NCI-H1694 treated with DMSO at 0.1 percent for 48 hours (cell line): Measurements from ENCODE around the gene BCO1.

Experiments used
- DNase-seq: peaks from one replicate; lab custom pipeline; 2025; lab: John Stamatoyannopoulos, UW

BCO1 gene

DNA sequence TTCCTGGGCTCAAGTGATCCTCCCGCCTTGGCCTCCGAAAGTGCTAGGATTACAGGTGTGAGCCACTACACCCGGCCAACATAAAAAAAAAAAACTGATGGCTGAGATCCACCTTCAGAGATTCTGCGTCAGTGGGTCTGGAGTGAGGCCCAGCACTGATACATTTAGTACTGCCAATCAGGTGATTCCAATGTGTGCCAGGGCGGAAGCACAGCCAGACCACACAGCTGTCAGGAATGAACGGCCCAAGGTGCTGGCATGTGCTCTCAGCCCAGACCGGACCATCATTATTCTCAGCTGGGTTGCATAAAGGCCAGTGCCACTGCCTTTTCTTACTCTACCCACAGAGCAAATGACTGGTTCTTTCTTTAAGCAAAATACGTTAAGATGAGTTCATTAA is 1.2 kb upstream of the BCO1 start:
- no peak for DNase-seq

GRCh38 chr16:81237942-81238295 is 570 bp upstream of the BCO1 start:
- DNase-seq, result no peak

DNA sequence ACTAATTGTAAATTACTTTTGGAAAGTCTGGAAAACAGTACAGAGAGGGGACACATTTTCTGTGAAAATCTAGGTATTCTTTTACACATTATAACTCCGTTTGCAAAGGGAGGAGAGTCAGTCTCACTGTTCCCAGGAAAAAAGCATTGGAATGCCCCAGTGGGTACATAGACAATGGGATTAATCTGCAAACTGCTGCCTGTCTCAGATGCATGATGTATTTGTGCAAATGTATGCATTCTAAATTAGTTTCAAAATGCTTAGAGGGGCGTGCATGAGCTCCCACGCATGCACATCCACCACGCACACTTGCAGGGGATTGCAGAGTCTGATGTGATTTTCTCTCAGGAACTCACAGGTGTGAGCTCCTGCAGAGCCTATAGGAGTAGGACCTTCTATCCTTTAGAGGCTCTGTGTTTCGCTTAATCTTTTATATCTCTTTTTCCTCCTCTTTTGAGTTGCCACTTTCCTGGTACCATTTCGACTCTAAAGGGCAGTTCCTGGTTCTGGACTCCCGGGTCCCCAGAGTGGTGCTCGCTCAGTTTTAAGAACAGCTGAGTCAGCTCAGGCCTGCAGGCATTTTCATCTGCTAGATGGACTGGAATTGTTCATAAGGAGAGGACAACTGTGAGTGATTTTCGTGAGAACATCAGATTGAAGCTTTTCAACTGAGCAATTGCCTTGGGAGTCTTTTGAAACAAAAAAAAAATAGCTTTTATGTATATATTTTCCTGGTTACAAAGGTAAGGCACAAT is 1.1 kb downstream of the BCO1 start:
- DNase-seq, result no peak

DNA sequence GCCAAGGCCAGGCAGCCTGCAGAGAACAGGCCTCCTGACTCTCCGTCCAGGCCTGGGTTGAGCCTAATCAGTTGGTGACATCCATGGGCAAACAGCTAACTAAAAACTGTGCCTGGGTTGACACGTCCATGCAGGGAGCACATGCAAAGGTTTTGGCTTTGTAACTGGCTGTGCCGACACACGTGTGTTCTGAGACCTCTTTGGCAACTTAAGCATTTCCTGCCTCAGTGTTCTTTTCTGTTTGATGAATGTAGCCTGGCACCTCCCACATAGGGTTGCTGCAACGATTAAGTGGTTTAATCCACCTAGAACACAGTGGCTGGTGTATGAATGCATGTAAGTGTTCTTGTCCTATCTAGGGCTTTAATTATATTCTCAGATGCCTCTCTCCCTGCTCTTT is 3.2 kb downstream of the BCO1 start:
- no peak for DNase-seq

DNA sequence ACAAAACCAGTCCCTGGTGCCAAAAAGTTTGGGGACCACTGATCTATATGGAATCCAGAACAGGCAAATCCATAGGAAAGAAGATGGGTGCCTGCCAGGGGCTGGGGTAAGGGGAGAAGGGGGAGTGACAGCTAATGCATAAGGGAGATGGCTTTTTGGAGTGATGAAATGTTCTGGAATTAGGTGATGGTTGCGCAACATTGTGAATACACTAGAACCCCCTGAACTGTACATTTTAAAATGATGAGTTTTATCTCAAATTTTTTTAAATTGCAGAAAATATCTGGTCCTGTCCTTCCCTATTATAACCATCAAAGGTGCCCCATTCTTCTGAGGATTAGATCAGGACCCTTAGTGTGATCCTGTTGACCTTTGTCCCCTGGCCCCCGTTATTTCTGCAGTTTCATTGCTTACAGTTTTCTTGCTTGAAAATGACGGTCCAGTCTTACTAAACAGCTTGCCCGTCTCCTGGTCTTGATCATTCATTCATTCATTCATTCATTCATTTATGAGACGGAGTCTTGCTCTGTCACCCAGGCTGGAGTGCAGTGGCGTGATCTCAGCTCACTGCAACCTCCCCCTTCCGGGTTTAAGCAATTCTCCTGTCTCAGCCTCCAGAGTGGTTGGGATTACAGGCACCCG is 4.6 kb downstream of the BCO1 start:
- DNase-seq, result no peak

DNA sequence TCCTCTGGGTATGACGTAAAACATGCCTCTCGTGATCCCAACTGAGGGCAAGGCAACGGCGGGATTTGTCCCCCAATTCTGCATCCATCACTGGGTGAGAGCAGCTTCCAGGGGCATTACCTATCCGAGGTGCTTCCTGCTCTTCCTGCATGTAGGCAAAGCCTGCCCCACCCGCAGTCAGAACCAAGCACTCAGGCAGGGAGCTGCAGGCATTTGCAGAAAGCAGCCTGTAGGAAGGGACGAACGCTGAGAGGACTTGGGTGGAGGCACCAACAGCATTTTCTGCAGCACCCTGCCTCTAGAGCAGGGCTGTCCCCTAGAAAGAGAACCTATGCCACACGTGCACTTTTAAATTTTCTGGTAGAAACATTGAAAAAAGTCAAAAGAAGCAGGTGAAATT is 5.5 kb downstream of the BCO1 start:
- no peak for DNase-seq

- DNase-seq, result no peak
Measured at GRCh38 chr16:81251871-81252270, 13.4 kb downstream of the BCO1 start.

GRCh38 chr16:81253141-81253540 is 14.7 kb downstream of the BCO1 start:
- no peak for DNase-seq

- DNase-seq, result no peak
Measured at GRCh38 chr16:81254922-81255526, 16.5 kb downstream of the BCO1 start.

GRCh38 chr16:81259916-81260315 is 21.4 kb downstream of the BCO1 start:
- DNase-seq, result no peak

- no peak for DNase-seq
Measured at GRCh38 chr16:81261049-81261648, 22.7 kb downstream of the BCO1 start.

- DNase-seq, result no peak
Measured at GRCh38 chr16:81263470-81264220, 25.2 kb downstream of the BCO1 start.

DNA sequence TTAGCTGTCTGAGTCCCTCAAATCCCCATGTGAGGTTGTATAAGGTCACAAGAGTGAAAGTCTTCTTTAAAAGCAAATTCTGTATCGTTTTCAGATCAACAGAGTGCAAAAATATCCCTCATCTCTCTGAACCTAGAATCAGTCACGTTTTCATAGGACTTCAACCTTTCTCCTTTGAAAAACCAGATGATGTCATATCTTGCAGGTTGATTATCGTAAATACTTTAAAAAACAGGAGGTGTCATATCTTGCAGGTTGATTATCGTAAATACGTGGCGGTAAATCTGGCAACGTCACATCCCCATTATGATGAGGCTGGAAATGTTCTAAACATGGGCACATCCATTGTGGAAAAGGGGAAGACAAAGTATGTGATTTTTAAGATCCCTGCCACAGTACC is 25.9 kb downstream of the BCO1 start:
- DNase-seq, result no peak

GRCh38 chr16:81265052-81265451 is 26.6 kb downstream of the BCO1 start:
- DNase-seq, result no peak

DNA sequence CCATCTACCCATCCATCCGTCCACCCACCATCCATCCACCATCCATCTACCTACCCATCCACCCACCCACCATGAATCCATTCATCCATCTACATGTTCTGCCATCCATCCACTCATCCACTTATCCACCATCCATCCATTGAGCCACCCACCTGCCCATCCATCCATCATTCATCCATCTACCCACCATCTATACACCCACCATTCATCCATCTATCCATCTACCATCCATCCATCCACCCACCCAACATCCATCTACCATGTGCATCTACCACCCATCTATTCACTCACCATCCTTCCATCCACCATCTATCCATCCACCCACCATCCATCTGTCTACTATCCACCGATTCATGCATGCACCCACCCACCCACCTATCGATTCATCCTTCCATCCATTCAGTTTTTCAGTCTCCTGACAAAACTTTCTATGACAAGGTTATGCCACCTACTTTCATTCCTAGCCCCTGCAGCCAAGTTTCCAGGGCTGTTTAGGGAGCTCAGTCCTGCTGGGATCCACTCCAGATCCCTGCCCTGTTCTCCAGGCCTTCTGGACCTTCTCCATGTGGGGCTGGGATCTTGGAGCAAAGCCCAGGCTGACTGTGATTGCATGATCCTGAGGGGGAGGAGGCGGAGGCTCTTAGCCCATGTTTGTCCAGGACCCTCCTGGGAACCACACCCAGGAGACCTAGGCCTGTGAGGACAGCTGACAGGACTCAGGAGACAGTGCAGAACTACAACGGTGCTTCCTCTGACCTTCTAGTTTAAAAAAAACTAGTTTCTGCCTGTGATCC is 27.4 kb downstream of the BCO1 start:
- no peak for DNase-seq

DNA sequence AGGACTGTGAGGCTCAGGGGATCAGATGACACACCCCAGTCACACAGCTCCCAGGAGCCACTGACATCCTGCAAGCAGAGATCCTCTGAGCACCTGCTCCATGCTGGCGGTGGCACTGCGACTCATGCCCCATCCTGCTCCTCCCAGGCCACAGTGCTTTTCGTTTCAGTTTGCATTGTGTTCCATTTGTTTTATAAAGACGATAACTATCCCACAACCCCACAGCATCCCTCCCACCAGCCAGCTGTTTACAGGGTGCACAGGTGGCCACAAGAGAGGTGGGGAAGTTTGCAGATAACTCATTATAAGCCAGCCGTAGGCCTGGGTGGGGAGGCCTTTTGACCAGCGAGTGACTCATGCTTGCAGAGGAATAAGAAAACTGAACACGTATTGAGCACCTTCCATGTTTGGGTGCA is 28.2 kb downstream of the BCO1 start:
- no peak for DNase-seq

DNA sequence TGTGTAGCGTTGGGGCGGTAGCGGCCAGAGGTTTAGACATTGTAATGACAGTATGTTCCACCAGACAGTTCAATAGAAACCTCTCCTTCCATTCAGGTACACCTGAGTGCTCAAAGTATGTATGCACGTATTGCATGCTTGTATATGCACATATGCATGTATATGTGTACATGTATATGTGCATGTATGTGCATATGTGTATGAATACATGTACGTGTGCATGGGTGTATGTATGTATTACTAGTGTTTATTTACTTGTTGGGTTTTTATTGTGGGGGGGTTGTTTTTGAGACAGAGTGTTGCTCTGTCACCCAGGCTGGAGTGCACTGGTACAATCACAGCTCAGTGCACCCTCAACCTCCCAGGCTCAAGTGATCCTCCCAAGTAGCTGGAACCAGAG is 30.0 kb downstream of the BCO1 start:
- no peak for DNase-seq

DNA sequence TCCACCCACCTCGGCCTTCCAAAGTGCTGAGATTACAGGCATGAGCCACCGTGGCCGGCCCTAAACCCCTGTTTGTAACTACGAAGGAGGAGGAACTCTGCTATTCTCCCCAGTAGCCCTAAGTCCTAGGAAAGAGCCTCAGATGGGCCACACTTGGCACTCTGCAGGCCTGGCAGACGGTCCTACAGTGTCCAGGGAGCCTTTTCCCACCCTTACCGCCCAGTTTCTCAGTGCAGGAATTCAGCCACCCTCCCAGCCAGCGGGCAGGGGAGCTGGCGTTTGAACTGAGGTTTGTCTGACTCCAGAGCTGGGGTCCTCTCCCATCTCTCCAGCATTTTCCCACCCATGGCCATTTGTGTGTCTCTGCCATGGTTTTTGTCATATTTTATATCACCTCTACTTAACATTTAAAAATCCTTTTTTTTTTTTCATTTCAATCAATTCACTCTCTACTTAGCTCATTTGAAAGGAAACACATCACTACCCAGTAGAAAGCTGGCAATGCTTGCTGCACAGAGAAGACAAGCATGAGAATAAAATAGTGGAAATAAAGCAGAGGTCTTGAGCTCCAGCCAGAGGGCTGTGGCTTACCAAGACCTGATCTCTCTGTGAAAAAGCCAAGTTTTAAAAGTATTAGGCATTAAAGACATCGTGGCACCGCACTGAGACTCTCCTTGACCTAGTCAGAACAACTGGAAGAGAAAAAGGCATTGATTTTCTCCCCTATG is 34.9 kb downstream of the BCO1 start:
- DNase-seq, result no peak

GRCh38 chr16:81275064-81275532 is 36.6 kb downstream of the BCO1 start:
- DNase-seq, result no peak

DNA sequence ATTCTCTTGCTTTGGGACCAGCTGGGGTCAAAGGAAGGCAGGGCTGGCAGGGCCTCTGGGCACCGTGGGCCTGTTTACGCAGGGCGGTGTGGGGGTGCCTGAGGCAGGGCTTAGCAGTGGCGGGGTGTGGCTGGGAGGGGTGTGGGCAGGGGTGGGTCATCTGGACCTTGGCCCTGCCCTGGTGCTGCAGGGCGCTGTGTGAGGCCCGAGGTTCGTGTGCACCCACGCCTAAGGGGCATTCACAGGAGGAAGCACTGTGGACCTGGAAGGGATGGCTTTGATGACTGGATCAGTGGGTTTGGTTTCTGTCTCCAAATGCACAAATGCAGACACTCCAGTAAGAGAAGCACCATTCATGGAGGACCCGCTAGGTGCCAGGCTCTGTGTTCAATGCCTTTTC is 37.3 kb downstream of the BCO1 start:
- DNase-seq, result no peak

DNA sequence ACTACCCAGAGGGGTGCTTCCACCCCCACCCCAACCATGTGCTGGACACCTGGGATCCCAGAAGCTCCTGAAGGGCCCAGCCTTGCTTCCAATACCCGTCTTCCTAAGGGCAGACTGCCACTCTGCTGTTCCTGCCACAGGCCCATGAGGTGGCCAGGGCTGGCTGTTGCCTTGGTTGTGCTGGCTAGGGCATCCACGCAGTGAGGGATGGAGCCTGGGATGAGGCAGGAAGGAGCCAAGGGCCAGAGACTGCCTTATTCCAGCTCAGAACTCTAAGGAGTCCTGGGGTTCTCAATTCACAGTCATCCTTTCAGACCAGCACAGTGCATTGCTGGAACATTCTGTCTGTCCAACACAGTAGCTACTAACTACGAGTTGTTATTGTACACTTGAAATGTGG is 37.8 kb downstream of the BCO1 start:
- DNase-seq, result no peak
